Hematopoietic multipotent progenitor cell treated with erythropoietin and hydrocortisone succinate and interleukin-3 and kit ligand, for 4 days (in vitro differentiated cells): ENCODE measurements around the gene CYP51A1.
"Not testable (repeated sequence)": the region's sequence is repeated elsewhere in the genome, so short reads cannot be mapped to it uniquely, and the experiment has no call there.

ENCODE experiments used
- DNase-seq: peaks from one replicate; pipeline ENCODE4 v3.0.0-alpha.2; 2015

CYP51A1 gene

DNA sequence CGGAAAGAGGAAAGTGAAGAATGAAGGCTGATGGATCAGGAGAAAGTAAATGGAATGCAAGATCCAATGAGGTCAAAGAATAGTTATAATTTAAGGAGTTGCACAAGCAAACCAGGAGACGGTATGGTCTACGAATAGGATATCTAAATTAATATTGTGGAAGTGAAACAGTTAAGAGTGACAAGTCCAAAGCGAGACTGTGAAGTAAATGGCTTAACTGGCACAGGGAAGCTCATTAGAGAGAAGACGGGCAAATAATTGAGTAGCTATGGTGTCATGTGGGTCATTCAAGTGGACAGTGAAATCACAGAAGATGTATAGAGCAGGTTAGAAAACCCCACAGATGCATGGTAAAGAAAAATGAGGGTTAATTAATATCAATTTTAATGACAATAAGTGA is 3.2 kb downstream of the CYP51A1 start:
- no peak for DNase-seq

DNA sequence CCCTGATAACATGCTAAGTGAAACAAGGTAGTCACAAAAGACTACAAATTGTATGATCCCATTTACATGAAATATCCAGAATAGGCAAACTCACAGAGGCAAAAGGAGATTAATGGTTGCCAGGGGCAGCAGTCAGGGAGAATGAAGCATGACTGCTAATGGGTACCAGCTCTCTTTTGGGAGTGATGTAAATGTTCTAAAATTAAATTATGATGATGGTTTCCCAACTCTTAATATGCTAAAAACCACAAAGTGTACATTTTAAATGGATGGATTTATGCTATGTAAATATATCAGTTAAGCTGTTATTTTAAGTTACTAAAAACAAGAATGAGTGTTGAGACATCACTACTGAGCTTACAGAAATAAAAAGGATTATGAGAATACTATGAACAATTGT is 12.6 kb downstream of the CYP51A1 start:
- DNase-seq = no peak

DNA sequence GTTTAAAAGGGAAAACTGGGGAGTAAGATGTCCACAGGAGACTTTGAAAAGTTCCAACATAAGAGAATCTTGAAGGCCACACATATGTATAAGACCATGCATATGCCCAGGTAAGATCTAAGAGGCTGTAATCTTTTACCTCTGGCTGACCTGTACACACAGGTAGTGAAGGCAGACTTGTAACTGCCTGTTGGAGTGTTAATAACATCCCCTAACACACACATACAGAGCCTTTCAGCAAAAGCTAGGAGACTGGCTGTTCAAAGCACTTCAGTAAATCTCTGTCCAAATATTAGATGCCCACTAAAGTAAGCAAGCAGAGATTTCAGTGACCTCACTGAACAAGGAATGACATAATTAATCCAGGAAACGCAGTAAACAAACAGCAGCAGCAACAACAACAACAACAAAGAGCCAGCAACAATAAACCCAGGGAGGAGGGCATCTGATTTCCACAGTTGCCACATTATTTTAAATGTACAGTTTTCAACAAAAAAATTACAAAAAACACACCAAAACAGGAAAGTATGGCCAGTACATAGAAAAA is 15.0 kb downstream of the CYP51A1 start:
- DNase-seq = no peak

DNA sequence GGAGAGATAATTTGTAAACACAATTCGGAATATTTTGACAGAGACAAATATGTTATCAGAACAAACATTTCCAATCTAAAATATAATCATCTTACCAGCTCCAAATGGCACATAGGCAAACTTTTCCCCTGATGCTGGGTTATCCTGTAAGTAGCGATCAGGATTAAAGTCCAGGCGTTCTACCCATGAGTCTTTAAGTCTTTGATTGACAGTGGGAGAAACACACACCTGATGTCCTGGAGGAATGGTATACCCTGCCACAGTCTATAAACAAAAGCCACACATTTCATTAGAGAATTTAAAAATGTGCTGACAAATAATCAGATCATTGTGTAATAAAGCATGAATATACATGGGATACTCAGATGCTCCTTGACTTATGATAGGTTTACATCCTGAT is 17.3 kb downstream of the CYP51A1 start:
- no peak for DNase-seq

DNA sequence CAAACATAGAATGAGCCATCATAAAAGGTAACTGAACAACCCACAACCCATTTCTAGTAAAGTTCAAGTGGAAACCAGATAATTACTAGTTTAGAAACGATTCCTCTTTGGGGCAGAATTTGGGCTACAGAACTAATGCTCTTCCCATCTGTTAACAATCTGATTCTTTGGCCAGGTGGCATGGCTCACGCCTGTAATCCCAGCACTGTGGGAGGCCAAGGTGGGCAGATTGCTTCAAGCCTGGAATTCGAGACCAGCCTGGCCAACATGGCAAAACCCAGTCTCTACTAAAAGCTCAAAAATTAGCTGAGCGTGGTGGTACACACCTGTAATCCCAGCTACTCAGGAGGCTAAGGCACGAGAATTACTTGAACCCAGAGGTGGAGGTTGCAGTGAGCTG is 18.5 kb downstream of the CYP51A1 start:
- no peak for DNase-seq

DNA sequence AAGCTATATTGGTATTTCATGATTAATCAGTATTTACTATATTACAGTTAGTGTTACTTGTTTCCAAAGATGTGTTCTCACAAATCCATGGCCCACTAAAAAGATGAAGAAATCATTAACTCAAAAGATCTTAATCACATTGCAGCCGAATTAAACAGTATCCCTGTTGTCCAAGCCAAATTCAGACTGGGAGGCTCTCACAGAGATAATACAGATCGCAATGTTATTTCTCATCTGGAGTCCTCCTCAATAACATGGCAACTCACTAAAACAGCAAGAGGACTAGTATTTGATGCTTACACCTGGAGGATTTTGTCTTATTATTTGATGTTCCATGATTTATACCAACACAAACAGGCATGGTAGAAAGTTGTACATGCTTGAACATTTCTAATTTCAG is 23.4 kb downstream of the CYP51A1 start:
- no peak for DNase-seq

DNA sequence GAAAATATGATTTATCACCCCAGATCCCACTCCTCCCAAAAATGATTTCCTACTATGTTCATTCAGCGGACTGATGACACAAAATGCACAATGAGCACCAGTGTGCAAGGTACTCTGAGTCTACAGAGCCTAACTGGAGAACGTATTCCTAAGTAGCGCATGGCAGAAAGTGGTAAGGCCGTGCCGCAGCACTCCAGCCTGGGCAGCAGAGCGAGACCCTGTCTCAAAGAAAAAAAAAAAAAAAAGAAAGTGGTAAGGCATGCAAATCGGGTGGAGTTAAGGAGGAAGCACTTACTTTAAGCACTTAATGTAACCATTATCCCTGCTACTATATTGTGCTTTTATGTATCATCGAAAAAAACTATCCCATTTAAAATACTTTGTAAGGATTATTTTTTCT is 25.5 kb downstream of the CYP51A1 start:
- DNase-seq = no peak

DNA sequence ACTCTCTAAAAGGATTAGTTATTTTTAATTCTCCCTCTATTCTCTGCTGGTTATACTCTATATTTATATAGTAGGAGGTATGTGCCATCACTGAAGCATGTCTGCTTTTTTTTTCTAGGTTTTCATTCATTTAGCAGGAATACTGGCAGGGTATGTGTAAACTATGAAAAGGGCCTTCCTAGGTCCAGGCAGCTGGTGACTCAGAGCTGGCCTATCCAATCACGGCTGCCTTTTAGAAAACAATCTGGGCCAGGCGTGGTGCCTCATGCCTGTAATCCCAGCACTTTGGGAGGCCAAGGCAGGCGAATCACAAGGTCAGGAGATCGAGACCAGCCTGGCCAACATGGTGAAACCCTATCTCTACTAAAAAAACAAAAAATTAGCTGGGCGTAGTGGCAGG is 31.4 kb downstream of the CYP51A1 start:
- not testable (repeated sequence) for DNase-seq

DNA sequence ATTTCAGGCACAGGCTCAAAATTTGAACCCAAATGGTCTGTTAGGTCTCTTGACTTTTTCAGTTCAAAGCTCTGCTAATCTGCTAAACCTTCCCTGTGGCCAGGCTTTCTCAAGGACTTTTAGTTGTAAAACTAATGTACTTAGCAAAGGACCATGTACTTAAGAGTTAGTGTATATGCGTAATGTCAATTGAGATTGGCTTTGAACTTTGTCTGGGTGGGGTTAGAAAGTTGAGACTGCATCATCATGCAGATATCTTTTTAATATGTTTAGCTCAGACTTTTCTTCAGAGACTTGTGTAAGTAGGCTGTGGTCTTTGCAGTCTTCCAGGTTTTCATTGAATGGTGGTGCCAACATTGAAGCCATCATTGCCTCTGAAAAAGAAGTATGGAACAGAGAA is 33.7 kb downstream of the CYP51A1 start:
- DNase-seq = no peak

DNA sequence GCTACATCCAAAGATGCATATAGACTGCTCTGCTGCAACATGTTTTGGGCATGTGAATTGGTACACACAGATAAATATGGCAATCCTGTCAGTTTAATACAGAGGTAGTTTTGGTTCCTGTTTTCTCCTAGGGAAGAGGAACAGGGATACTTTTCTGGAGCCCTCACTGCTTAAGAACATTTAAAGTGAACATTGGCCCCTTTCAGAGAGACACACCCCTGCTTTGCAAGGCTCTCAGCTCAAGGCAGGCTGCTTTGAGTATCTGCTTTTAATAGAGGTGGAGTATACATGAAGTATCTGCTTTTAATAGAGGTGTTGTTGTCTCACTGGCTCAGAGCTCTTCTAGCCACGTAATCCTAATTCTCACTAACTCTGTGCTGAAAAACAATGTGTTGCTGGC is 38.9 kb downstream of the CYP51A1 start:
- DNase-seq = no peak

DNA sequence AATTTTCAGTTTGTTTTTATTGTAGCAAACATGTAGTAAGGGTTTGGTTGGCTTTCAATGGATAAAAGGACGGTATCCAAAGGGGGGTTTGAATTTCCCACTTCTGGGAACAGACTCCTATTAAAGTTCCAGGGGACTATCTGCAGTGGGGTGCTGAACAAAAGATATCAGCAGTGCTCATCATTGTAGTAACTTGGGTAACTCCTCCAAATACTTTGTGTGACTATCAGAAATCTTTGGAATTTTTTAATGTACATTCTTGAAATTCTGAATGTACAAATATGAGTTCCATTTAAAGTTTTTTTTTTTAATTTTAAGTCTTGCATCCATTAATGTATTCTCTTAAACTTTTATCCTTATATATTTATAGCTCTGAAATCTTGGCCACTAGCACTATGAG is 42.1 kb downstream of the CYP51A1 start:
- DNase-seq = no peak

DNA sequence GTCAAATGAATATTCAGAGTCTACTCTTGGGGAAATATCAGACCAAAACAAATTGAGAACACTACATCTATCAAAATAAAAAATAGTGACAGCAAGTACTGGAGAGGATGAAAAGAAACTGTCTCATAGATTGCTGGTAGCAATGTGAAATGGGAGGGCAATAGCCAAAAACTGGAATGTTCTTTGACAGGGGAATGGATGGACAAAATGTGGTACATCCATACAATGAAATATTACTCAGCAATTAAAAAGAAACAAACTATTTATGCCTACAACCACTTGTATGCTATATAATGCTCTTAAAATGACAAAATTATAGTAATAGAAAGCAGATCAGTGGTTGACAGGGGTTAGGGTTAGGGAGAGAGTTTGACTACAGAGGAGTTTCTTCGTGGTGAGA is 46.0 kb downstream of the CYP51A1 start:
- DNase-seq = no peak

DNA sequence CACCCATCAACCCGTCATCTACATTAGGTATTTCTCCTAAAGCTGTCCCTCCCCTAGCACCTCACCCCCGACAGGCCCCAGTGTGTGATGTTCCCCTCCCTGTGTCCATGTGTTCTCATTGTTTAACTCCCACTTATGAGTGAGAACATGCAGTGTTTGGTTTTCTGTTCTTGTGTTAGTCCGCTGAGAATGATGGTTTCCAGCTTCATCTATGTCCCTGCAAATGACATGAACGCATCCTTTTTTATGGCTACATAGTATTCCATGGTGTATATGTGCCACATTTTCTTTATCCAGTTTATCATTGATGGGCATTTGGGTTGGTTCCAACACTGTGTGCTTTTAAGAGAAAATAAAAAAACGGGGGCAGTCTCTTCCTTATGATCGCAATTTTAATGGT is 50.4 kb downstream of the CYP51A1 start:
- DNase-seq = not testable (repeated sequence)

DNA sequence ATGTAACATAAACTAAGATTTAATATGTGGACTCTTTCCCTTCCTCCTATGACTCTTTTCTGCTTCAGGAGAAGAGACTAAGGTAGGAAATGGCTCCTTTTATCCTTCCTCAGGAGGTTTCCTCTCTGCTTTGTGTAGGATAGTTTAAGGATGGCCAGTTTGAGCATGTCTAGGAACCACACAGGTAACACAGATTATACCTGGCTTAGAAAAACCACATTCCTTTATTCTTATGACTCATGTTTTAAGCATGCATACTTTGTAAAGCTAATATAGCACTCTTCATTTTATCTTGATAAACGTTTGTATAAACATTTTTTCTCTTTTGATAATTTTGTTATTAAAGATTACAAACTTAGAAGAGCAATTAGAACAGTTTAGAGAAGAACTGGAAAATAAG is 57.8 kb downstream of the CYP51A1 start:
- DNase-seq = no peak

DNA sequence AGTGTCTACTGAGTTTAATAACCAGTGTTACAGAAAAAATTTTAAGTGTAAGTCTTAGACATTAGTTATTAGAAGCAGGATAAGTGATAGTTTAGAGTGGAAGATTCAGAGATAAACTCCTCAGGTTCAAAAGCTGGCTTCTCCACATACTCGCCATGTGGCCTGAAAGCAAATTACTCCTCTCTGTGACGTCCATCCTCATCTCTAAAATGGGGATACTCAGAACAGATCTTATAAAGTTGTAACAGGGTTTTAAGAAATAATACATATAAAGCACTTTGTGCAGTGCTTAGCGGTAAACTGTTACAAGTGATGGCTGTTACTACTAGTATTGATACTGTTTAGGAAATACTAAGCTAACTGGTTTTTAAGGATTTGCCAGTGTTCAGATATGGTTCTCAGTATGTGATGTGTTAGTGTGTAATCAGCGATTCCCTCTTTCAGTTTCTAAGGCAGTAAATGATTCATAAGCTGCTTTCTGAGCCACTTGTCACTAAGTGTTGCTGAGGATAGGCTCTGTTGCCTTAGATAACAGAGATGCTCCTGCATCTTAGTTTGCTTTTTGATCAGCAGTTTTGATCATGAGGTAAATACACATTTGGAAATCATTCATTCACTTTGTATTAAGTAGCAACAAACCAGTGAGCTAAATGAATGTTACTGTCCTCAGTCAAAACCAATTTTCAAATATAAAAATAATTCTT is 58.7 kb downstream of the CYP51A1 start:
- DNase-seq = no peak

DNA sequence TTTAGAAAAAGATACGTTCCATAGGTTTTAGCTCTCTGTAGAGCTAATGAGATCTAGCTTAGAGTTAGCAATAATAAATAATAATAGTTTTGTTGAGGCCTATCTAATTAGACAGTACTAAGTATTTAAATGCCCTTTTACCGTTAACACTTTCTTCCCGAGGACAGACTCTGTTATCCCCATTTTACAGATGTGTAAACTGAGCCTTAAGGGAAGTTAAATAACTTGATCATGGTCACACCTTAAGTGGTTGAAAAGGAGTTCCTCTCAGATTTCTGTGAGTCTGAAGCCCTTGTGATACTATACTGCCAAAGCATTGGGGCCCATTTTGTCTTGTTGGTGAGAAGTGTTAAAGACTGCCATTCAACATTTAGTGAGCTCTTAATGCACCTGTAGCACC is 61.6 kb downstream of the CYP51A1 start:
- no peak for DNase-seq

DNA sequence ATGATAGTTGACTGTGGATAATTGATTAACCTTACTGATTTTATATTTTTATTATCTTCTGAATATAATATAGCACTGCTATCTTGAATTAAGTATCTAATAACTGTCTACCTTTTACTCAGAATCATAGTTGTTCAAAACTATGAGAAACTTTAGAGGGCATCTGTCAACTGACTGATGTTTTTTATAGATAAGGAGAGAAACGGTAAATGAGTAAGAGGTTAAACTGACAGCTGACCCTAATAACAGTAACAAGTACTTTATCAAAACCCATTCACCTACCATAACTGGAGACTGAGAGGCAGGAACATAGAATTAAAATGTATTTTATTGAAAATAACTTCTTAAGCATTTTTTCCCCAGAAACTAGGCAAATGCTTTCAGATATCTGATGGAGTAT is 62.2 kb downstream of the CYP51A1 start:
- DNase-seq = peak; percentile 45

DNA sequence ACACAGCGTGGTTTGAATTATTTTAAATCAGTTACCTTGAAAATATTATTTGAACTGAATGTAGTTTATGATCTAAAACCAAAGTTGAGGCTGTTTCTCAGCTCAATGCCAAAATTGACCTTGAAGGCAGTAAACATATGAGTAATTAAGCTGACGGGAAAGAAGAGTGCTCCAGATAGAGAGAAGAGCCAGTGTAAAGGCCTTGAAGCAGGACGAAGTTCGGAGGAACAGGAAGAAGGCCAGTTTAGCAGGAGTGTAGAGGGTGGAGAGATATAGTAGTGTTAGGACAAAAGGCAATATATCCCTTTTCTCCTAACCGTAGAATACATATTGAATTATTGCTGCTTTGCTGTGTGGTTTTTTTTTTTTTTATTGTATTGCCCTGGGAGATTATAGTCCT is 63.2 kb downstream of the CYP51A1 start:
- DNase-seq = no peak

DNA sequence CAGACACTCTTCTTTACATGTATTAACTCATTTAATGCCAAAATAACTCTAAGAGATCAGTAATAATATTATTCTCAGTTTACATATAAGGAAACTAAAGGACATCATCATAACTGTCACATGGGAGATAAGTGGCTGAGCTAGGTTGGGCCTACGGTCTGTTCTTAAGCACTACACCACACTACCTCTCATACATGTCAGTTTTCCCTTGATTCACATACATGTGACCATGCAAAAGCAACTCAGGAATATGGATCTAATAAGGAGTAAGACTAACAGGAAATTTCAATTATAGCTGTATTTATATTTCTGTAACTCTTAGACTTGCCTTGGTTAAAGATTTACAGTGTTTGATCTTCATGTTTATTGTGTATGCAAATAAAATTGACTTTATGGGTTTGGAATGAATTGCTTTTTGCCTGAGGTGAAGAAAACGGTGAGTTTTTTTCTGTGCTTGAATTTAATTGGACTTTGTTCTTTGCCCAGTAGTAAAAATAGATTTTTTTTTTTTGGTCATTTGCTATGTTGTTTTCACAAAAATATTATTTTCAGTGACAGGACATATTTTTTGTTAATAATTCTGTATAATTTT is 69.7 kb downstream of the CYP51A1 start:
- no peak for DNase-seq
